DOHH2 (cell line): ENCODE measurements around the gene SUN1.
"Not testable (repeated sequence)": the region's sequence is repeated elsewhere in the genome, so short reads cannot be mapped to it uniquely, and the experiment has no call there.

Source experiments
- H3F3A ChIP-seq: fragments of 200-600 bp; sonication (generic), shearing (Covaris generic); 2 replicates; pipeline ENCODE4 v1.6.0; 2016; ENCODE audit warnings: antibody characterized with exemption, mild to moderate bottlenecking; ENCODE audit not compliant: control insufficient read depth, insufficient read depth
- H3K27ac ChIP-seq: fragments of 200-600 bp; sonication (generic); 2 replicates; pipeline ENCODE4 v1.5.1; 2014; ENCODE audit warnings: low read depth, mild to moderate bottlenecking, low read length, moderate library complexity
- H3K27me3 ChIP-seq: fragments of 200-600 bp; sonication (generic); 2 replicates; pipeline ENCODE4 v1.6.1; 2014; ENCODE audit warnings: mild to moderate bottlenecking, low read length, mixed read lengths; ENCODE audit not compliant: control insufficient read depth
- H3K36me3 ChIP-seq: fragments of 200-600 bp; sonication (generic); 2 replicates; pipeline ENCODE4 v1.6.1; 2014; ENCODE audit warnings: mild to moderate bottlenecking, low read length, moderate library complexity, mixed read lengths; ENCODE audit not compliant: control insufficient read depth
- H3K4me1 ChIP-seq: fragments of 200-600 bp; sonication (generic); 2 replicates; pipeline ENCODE4 v1.6.1; 2014; ENCODE audit warnings: mild to moderate bottlenecking, low read length, mixed read lengths; ENCODE audit not compliant: control insufficient read depth
- H3K4me2 ChIP-seq: fragments of 200-600 bp; sonication (generic); 2 replicates; pipeline ENCODE4 v1.6.0; 2014; ENCODE audit warnings: mild to moderate bottlenecking, low read length, moderate library complexity
- H3K4me3 ChIP-seq: fragments of 200-600 bp; sonication (generic); 2 replicates; pipeline ENCODE4 v1.5.1; 2014; ENCODE audit warnings: mild to moderate bottlenecking, low read length, mixed read lengths
- H3K79me2 ChIP-seq: fragments of 200-600 bp; sonication (generic); 2 replicates; pipeline ENCODE4 v1.6.1; 2014; ENCODE audit warnings: mild to moderate bottlenecking, low read length, mixed read lengths; ENCODE audit not compliant: control insufficient read depth
- H3K9me2 ChIP-seq: fragments of 200-600 bp; sonication (generic); replicated peaks from 2 replicates; pipeline ENCODE4 v1.6.1; 2014; ENCODE audit warnings: mild to moderate bottlenecking, low read length, mixed read lengths; ENCODE audit not compliant: control insufficient read depth
- H3K9me3 ChIP-seq: fragments of 200-600 bp; sonication (generic); 2 replicates; pipeline ENCODE4 v1.6.1; 2014; ENCODE audit warnings: antibody characterized with exemption, low read length, mixed read lengths; ENCODE audit not compliant: control insufficient read depth, insufficient read depth
- H4K20me1 ChIP-seq: fragments of 200-600 bp; sonication (generic); 2 replicates; pipeline ENCODE4 v1.6.0; 2014; ENCODE audit warnings: low read depth, mild to moderate bottlenecking, antibody characterized with exemption, low read length, moderate library complexity; ENCODE audit not compliant: control insufficient read depth, insufficient read depth
- EZH2phosphoT487 ChIP-seq: fragments of 200-600 bp; sonication (generic); IDR thresholded peaks from 2 replicates; pipeline ENCODE4 v1.6.1; 2017; ENCODE audit warnings: borderline replicate concordance, mild to moderate bottlenecking, antibody characterized with exemption, low read length, moderate library complexity, mixed read lengths
- TF ChIP-seq, protein P1 (sequence below): fragments of 200-600 bp; sonication (generic); IDR thresholded peaks from one replicate; pipeline ENCODE4 v1.5.1; 2014; ENCODE audit warnings: antibody characterized with exemption, mild to moderate bottlenecking, low read depth, low read length; ENCODE audit not compliant: poor library complexity, severe bottlenecking

Gene SUN1

GRCh38 chr7:908591-909357, 76.5 kb downstream of the SUN1 start:
- Histone ChIP-seq H3K4me2 (peak overlapping the region; percentile 61), H3K27me3 (peaks cover 35% of the 10 kb centered on the region), H4K20me1 (0 out of 2 replicates have a peak, but pooled peaks cover 12% of the 10 kb centered on the region), H3K4me3 (peak overlapping the region; percentile 23), H3K4me1 (peaks cover 34% of the 10 kb centered on the region)
- not testable (repeated sequence) for H3K36me3 ChIP-seq, H3F3A ChIP-seq, H3K27ac ChIP-seq, H3K79me2 ChIP-seq, H3K9me2 ChIP-seq, H3K9me3 ChIP-seq
- TF ChIP-seq EZH2phosphoT487 = 0 out of 2 replicates have a peak, but pooled peaks have one; percentile 7
- TF ChIP-seq, protein P1, sequence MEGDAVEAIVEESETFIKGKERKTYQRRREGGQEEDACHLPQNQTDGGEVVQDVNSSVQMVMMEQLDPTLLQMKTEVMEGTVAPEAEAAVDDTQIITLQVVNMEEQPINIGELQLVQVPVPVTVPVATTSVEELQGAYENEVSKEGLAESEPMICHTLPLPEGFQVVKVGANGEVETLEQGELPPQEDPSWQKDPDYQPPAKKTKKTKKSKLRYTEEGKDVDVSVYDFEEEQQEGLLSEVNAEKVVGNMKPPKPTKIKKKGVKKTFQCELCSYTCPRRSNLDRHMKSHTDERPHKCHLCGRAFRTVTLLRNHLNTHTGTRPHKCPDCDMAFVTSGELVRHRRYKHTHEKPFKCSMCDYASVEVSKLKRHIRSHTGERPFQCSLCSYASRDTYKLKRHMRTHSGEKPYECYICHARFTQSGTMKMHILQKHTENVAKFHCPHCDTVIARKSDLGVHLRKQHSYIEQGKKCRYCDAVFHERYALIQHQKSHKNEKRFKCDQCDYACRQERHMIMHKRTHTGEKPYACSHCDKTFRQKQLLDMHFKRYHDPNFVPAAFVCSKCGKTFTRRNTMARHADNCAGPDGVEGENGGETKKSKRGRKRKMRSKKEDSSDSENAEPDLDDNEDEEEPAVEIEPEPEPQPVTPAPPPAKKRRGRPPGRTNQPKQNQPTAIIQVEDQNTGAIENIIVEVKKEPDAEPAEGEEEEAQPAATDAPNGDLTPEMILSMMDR = peak; percentile 87

- no peaks in the 10 kb centered on the region for H3K9me3 ChIP-seq
- TF ChIP-seq EZH2phosphoT487 = no peak; the same call in 1 of the 2 replicates
- TF ChIP-seq, protein P1 = no peak
- H3K27me3 ChIP-seq = peaks cover 32% of the 10 kb centered on the region
- no peaks in the 10 kb centered on the region for H3K9me2 ChIP-seq
- H3F3A ChIP-seq = no peaks in the 10 kb centered on the region
- H3K4me2 ChIP-seq = peak overlapping the region; percentile 61
- H3K4me3 ChIP-seq = peak overlapping the region; percentile 44
- H4K20me1 ChIP-seq = 0 out of 2 replicates have a peak, but pooled peaks cover 12% of the 10 kb centered on the region
- H3K4me1 ChIP-seq = peaks cover 34% of the 10 kb centered on the region
- no peaks in the 10 kb centered on the region for H3K79me2 ChIP-seq
- H3K36me3 ChIP-seq = no peaks in the 10 kb centered on the region
- no peak overlapping the region for H3K27ac ChIP-seq
These were observed 77.4 kb downstream of the SUN1 start for GRCh38 chr7:909358-910329.

DNA sequence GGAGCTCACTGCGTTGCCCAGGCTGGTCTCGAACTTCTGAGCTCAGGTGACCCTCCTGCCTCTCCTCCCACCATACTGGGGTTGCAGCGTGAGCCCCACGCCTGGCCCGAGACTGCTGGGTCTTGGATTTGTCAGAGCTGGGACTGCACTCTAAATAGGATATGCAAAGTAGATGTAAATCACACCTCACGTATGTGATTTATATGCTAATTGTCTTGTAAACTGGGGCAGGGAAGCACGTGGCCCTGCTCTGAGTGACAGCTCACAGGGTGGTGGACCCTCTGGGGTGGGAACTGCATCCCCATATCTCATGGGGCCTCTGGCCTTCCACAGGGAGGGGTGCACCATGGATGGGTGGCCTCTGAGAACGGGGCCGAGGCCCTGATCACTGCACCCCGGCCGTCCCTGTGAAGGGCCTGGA, 78.2 kb downstream of the SUN1 start:
- H3K4me3 ChIP-seq = peak overlapping the region; percentile 44
- H3K79me2 ChIP-seq = no peaks in the 10 kb centered on the region
- H4K20me1 ChIP-seq = 0 out of 2 replicates have a peak, but pooled peaks cover 12% of the 10 kb centered on the region
- no peaks in the 10 kb centered on the region for H3K36me3 ChIP-seq
- H3K4me1 ChIP-seq = peaks cover 34% of the 10 kb centered on the region
- peak overlapping the region; percentile 61 for H3K4me2 ChIP-seq
- TF ChIP-seq EZH2phosphoT487 = no peak
- TF ChIP-seq, protein P1 = no peak
- H3K9me2 ChIP-seq = no peaks in the 10 kb centered on the region
- no peak overlapping the region for H3K27ac ChIP-seq
- no peaks in the 10 kb centered on the region for H3F3A ChIP-seq
- H3K27me3 ChIP-seq = peaks cover 28% of the 10 kb centered on the region
- no peaks in the 10 kb centered on the region for H3K9me3 ChIP-seq
